Measurements from ENCODE around the gene TMEM259. TPM values are rescaled to one million over a fixed set of nuclear protein-coding genes. Genes with fewer than 3 reads are reported as not detected.

The TMEM259 gene
- total and polyA plus RNA-seq, 9 of the 15 experiments (the other 6 are each of a cell fraction or from before 2014, with no cell fraction given) = 0.52 to 231 (median 63.6) TPM

DNA sequence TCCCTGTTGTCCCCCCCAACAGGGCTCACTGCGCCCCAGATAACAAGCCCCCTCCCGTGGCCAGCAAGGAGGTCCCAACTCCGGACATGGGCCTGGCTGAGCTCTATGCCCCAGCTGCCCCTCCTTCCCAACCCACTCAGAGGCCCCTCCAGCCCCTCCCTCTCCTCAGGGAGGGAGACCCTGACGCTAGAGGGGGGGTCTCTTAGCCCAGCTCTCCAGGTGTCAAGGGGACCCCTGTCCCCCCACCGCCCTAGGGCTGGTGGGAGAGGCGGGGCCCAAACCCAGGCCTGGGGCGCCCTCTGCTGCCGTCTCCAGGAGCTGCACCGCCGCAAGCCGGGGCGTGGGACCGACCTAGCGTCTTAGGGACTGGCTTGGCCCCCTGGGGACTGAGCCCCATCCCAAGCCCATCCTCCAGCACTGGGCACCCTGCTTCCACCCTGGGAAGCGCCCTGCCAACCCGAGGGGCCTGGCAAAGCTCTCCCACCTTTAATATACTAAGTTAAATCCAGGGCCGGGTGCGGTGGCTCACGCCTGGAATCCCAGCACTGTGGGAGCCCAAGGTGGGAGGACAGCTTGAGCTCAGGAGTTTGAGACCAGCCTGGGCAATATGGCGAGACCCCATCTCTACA is 19.3 kb downstream of the TMEM259 start (continued):
- TF ChIP-seq, protein P1, sequence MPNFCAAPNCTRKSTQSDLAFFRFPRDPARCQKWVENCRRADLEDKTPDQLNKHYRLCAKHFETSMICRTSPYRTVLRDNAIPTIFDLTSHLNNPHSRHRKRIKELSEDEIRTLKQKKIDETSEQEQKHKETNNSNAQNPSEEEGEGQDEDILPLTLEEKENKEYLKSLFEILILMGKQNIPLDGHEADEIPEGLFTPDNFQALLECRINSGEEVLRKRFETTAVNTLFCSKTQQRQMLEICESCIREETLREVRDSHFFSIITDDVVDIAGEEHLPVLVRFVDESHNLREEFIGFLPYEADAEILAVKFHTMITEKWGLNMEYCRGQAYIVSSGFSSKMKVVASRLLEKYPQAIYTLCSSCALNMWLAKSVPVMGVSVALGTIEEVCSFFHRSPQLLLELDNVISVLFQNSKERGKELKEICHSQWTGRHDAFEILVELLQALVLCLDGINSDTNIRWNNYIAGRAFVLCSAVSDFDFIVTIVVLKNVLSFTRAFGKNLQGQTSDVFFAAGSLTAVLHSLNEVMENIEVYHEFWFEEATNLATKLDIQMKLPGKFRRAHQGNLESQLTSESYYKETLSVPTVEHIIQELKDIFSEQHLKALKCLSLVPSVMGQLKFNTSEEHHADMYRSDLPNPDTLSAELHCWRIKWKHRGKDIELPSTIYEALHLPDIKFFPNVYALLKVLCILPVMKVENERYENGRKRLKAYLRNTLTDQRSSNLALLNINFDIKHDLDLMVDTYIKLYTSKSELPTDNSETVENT (CRISPR knock-in tag; IDR thresholded peaks at IDR 0.05) = 0 out of 2 replicates have a peak, but pooled peaks have one; percentile 23
- no peak for TF ChIP-seq ZNF124 (CRISPR knock-in tag; IDR thresholded peaks at IDR 0.05)
- no peak for TF ChIP-seq C11orf30 (IDR thresholded peaks at IDR 0.05; ENCODE audit: low read depth)
- TF ChIP-seq BRF1 (IDR thresholded peaks at IDR 0.05; ENCODE audit: borderline replicate concordance, extremely low read depth, insufficient read length) = no peak
- TF ChIP-seq NRF1 (conservative IDR thresholded peaks at IDR 0.05 in 1 of 2, IDR thresholded peaks at IDR 0.05 in 1 of 2) = peak; percentile 33 to 53; a peak in 3 of 4 replicates
- TF ChIP-seq, protein P2, sequence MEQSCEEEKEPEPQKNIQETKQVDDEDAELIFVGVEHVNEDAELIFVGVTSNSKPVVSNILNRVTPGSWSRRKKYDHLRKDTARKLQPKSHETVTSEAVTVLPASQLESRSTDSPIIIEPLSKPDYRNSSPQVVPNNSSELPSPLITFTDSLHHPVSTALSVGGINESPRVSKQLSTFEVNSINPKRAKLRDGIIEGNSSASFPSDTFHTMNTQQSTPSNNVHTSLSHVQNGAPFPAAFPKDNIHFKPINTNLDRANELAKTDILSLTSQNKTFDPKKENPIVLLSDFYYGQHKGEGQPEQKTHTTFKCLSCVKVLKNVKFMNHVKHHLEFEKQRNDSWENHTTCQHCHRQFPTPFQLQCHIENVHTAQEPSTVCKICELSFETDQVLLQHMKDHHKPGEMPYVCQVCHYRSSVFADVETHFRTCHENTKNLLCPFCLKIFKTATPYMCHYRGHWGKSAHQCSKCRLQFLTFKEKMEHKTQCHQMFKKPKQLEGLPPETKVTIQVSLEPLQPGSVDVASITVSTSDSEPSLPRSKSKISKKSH (CRISPR knock-in tag; IDR thresholded peaks at IDR 0.05) = no peak
- peak; percentile 73 to 82 for TF ChIP-seq MAZ (CRISPR knock-in tag; conservative IDR thresholded peaks at IDR 0.05 in 1 of 2, IDR thresholded peaks at IDR 0.05 in 1 of 2)
- peak in 1 of 2 experiments; percentile 44; a peak in 1 of 4 replicates for TF ChIP-seq NONO (IDR thresholded peaks at IDR 0.05; ENCODE audit: low read depth in 2 of 2, low read length in 1 of 2)
- TF ChIP-seq MECOM (CRISPR knock-in tag; IDR thresholded peaks at IDR 0.05) = no peak
- no peak for TF ChIP-seq SAFB2 (IDR thresholded peaks at IDR 0.05; ENCODE audit: borderline replicate concordance, low read depth, low read length, severe bottlenecking)
- TF ChIP-seq, protein P3, sequence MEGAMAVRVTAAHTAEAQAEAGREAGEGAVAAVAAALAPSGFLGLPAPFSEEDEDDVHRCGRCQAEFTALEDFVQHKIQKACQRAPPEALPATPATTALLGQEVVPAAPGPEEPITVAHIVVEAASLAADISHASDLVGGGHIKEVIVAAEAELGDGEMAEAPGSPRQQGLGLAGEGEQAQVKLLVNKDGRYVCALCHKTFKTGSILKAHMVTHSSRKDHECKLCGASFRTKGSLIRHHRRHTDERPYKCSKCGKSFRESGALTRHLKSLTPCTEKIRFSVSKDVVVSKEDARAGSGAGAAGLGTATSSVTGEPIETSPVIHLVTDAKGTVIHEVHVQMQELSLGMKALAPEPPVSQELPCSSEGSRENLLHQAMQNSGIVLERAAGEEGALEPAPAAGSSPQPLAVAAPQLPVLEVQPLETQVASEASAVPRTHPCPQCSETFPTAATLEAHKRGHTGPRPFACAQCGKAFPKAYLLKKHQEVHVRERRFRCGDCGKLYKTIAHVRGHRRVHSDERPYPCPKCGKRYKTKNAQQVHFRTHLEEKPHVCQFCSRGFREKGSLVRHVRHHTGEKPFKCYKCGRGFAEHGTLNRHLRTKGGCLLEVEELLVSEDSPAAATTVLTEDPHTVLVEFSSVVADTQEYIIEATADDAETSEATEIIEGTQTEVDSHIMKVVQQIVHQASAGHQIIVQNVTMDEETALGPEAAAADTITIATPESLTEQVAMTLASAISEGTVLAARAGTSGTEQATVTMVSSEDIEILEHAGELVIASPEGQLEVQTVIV (CRISPR knock-in tag; IDR thresholded peaks at IDR 0.05; ENCODE audit: borderline replicate concordance) = no peak
- TF ChIP-seq HNRNPH1 (optimal IDR thresholded peaks at IDR 0.05; ENCODE audit: low read depth, low read length) = no peak
- TF ChIP-seq, protein P4, sequence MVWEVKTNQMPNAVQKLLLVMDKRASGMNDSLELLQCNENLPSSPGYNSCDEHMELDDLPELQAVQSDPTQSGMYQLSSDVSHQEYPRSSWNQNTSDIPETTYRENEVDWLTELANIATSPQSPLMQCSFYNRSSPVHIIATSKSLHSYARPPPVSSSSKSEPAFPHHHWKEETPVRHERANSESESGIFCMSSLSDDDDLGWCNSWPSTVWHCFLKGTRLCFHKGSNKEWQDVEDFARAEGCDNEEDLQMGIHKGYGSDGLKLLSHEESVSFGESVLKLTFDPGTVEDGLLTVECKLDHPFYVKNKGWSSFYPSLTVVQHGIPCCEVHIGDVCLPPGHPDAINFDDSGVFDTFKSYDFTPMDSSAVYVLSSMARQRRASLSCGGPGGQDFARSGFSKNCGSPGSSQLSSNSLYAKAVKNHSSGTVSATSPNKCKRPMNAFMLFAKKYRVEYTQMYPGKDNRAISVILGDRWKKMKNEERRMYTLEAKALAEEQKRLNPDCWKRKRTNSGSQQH (CRISPR knock-in tag; IDR thresholded peaks at IDR 0.05) = no peak
- TF ChIP-seq ZNF408 (CRISPR knock-in tag; IDR thresholded peaks at IDR 0.05; ENCODE audit: low read depth) = no peak
- peak; percentile 72; the same call in 1 of the 2 replicates for TF ChIP-seq ZNF263 (CRISPR knock-in tag; IDR thresholded peaks at IDR 0.05; ENCODE audit: borderline replicate concordance)
- TF ChIP-seq ZBTB7A (IDR thresholded peaks at IDR 0.05; ENCODE audit: borderline replicate concordance, control insufficient read depth, low read depth, low read length) = peak; percentile 99
- TF ChIP-seq ESRRB (CRISPR knock-in tag; IDR thresholded peaks at IDR 0.05; ENCODE audit: borderline replicate concordance) = no peak
- no peak for TF ChIP-seq ZNF324 (CRISPR knock-in tag; IDR thresholded peaks at IDR 0.05)
- no peak for TF ChIP-seq ZFPM2 (CRISPR knock-in tag; IDR thresholded peaks at IDR 0.05)
- no peak for TF ChIP-seq MIER1 (IDR thresholded peaks at IDR 0.05; ENCODE audit: low read depth)
